Activated CD4-positive, alpha-beta memory T cell treated with anti-CD3 and anti-CD28 coated beads for 36 hours (primary cell): ENCODE results near the gene RBBP8. TPM values are rescaled to one million over a fixed set of nuclear protein-coding genes. Genes with fewer than 3 reads are reported as not detected.

Experiments
- CTCF ChIA-PET: fragments of 350-600 bp; sonication (Branson Sonifier 250); formaldehyde crosslinking; loops from one replicate; lab custom pipeline; 2021; ENCODE audit warnings: antibody characterized with exemption, inconsistent platforms; lab: Charles Lee
- POLR2A ChIA-PET: fragments of 350-600 bp; sonication (Branson Sonifier 250); formaldehyde crosslinking; loops from one replicate; lab custom pipeline; 2021; ENCODE audit warnings: antibody characterized with exemption; lab: Charles Lee
- DNase-seq: peaks from one replicate; pipeline ENCODE4 v3.0.0-alpha.2; 2020
- H3K27ac Mint-ChIP-seq: one replicate; pipeline ENCODE4 v1.8.0; 2021; ENCODE audit warnings: mixed read lengths
- H3K27me3 Mint-ChIP-seq: one replicate; pipeline ENCODE4 v1.8.0; 2021; ENCODE audit warnings: mixed read lengths
- H3K36me3 Mint-ChIP-seq: one replicate; pipeline ENCODE4 v1.8.0; 2021; ENCODE audit warnings: mixed read lengths
- H3K4me1 Mint-ChIP-seq: one replicate; pipeline ENCODE4 v1.8.0; 2021; ENCODE audit warnings: low read depth, mixed read lengths
- H3K4me3 Mint-ChIP-seq: one replicate; pipeline ENCODE4 v1.8.0; 2021; ENCODE audit warnings: mild to moderate bottlenecking, mixed read lengths
- H3K9me3 Mint-ChIP-seq: one replicate; pipeline ENCODE4 v1.8.0; 2021; ENCODE audit warnings: mixed read lengths
- intact Hi-C: fragments of 100-400 bp; cut with micrococcal nuclease; formaldehyde crosslinking; loops from one replicate; pipeline ENCODE4 v1.15.1; 2023
- total RNA-seq, 2 experiments: library from RNA; stranded (reverse); gene quantifications; one replicate each; pipeline ENCODE4 v1.2.3, GENCODE V29; 2021

RBBP8 gene
- total RNA-seq, 2 experiments from 2014 or later: 62.5 to 65.3 TPM

- H3K4me1 Mint-ChIP-seq: peaks cover 15% of the 10 kb centered on the region
Measured at GRCh38 chr18:23053776-23054457, 120.8 kb downstream of the RBBP8 start.

DNA sequence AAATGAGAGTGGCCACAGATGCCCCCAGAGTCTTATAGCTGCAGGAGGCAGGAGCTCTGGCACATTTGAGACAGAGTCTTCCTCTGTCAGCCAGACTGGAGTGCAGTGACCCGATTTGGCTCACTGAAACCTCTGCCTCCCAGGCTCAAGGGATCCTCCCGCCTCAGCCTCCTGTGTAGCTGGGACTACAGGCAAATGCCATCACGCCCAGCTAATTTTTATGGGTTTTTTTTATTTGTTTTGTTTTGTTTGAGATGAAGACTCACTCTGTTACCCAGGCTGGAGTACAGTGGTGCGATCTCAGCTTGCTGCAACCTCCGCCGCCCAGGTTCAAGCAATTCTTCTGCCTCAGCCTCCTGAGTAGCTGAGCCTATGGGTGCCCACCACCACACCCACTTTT is 121.4 kb downstream of the RBBP8 start:
- H3K36me3 Mint-ChIP-seq: no peaks in the 10 kb centered on the region
- POLR2A ChIA-PET: no interaction called here
- H3K4me1 Mint-ChIP-seq: peaks cover 10% of the 10 kb centered on the region

More at GRCh38 chr18:23053776-23054457, 120.8 kb downstream of the RBBP8 start:
- Mint-ChIP-seq H3K9me3 (no peaks in the 10 kb centered on the region), H3K27ac (no peak overlapping the region), H3K4me3 (no peak overlapping the region), H3K27me3 (peaks cover 2% of the 10 kb centered on the region), H3K36me3 (no peaks in the 10 kb centered on the region)
- no peak for DNase-seq
- ChIA-PET POLR2A (no interaction called here), CTCF (no interaction called here)
- intact Hi-C loops: no loop called here

GRCh38 chr18:23056315-23056714 is 123.2 kb downstream of the RBBP8 start:
- CTCF ChIA-PET: no interaction called here
- H3K27me3 Mint-ChIP-seq: peaks cover 2% of the 10 kb centered on the region
- H3K9me3 Mint-ChIP-seq: no peaks in the 10 kb centered on the region
- intact Hi-C loops: no loop called here
- no peak overlapping the region for H3K27ac Mint-ChIP-seq
- no peaks in the 10 kb centered on the region for H3K36me3 Mint-ChIP-seq
- no peaks in the 10 kb centered on the region for H3K4me1 Mint-ChIP-seq
- no peak for DNase-seq
- POLR2A ChIA-PET: no interaction called here
- H3K4me3 Mint-ChIP-seq: no peak overlapping the region

More for the DNA sequence above, 121.4 kb downstream of the RBBP8 start:
- DNase-seq: no peak
- intact Hi-C loops: no loop called here
- Mint-ChIP-seq H3K9me3 (no peaks in the 10 kb centered on the region), H3K4me3 (no peak overlapping the region), H3K27ac (no peak overlapping the region), H3K27me3 (peaks cover 2% of the 10 kb centered on the region)
- CTCF ChIA-PET: no interaction called here

GRCh38 chr18:23057096-23057495 is 124.0 kb downstream of the RBBP8 start:
- H3K36me3 Mint-ChIP-seq: no peaks in the 10 kb centered on the region
- H3K27ac Mint-ChIP-seq: no peak overlapping the region
- no peak for DNase-seq
- H3K4me1 Mint-ChIP-seq: no peaks in the 10 kb centered on the region
- POLR2A ChIA-PET: interaction anchor here (0.6 kb wide), 1 partner anchor 967 kb away, joined by 3 read pairs; no protein-coding TSS in a partner anchor
- CTCF ChIA-PET: interaction anchor here (0.6 kb wide), 1 partner anchor 1147 kb away, joined by 3 read pairs; no protein-coding TSS in a partner anchor
- peaks cover 2% of the 10 kb centered on the region for H3K27me3 Mint-ChIP-seq
- intact Hi-C loops: no loop called here
- H3K4me3 Mint-ChIP-seq: no peak overlapping the region
- no peaks in the 10 kb centered on the region for H3K9me3 Mint-ChIP-seq

DNA sequence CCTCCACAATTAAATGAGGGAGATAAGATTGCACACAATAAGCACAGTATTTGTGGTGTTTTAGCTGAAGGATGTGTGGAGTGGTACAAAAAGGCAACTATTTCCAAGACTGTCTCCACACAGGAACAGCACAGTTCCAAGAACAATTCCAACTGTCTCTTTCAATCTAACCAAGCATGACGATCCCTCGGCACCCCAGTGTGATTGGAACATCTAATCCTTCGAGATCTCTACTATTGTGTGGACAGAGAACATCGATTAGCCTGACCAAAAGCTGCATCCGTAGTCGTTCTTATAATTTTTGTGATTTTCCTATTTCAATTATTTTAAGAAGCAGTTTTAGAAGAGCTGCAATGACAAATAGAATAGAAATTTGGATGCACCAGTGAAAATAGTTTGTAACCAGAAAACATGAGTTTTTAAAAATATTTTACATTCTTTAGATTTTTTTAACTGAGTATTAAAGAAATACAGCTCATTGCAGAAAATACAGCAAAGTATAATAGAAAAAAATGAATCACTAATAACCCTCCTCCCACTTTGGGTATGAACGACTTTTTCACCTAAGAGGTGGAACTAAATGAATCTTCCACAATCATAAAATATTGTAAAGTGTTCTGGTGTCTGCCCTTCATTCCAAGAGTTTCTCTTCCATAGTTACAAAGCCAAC is 125.8 kb downstream of the RBBP8 start:
- DNase-seq: no peak
- intact Hi-C loops: no loop called here
- CTCF ChIA-PET: no interaction called here
- POLR2A ChIA-PET: no interaction called here
- Mint-ChIP-seq H3K4me1 (no peaks in the 10 kb centered on the region), H3K4me3 (no peak overlapping the region), H3K27ac (no peak overlapping the region), H3K36me3 (no peaks in the 10 kb centered on the region), H3K9me3 (peaks cover 6% of the 10 kb centered on the region), H3K27me3 (peaks cover 2% of the 10 kb centered on the region)

- CTCF ChIA-PET: no interaction called here
- peaks cover 2% of the 10 kb centered on the region for H3K27me3 Mint-ChIP-seq
Measured at GRCh38 chr18:23059541-23060465, 126.7 kb downstream of the RBBP8 start.

GRCh38 chr18:23062011-23062410 is 128.9 kb downstream of the RBBP8 start:
- ChIA-PET POLR2A (no interaction called here), CTCF (no interaction called here)
- intact Hi-C loops: no loop called here
- Mint-ChIP-seq H3K27ac (no peak overlapping the region), H3K27me3 (no peaks in the 10 kb centered on the region), H3K9me3 (peaks cover 6% of the 10 kb centered on the region), H3K4me3 (no peak overlapping the region), H3K4me1 (no peaks in the 10 kb centered on the region), H3K36me3 (no peaks in the 10 kb centered on the region)
- no peak for DNase-seq

More at GRCh38 chr18:23059541-23060465, 126.7 kb downstream of the RBBP8 start:
- H3K27ac Mint-ChIP-seq: no peak overlapping the region
- H3K4me3 Mint-ChIP-seq: no peak overlapping the region
- no peak for DNase-seq
- peaks cover 6% of the 10 kb centered on the region for H3K9me3 Mint-ChIP-seq
- intact Hi-C loops: no loop called here
- no peaks in the 10 kb centered on the region for H3K4me1 Mint-ChIP-seq
- POLR2A ChIA-PET: no interaction called here
- H3K36me3 Mint-ChIP-seq: no peaks in the 10 kb centered on the region

- peaks cover 1% of the 10 kb centered on the region for H3K36me3 Mint-ChIP-seq
- H3K27ac Mint-ChIP-seq: no peak overlapping the region
- DNase-seq: no peak
- H3K4me3 Mint-ChIP-seq: no peak overlapping the region
- POLR2A ChIA-PET: no interaction called here
- no peaks in the 10 kb centered on the region for H3K27me3 Mint-ChIP-seq
- intact Hi-C loops: no loop called here
- CTCF ChIA-PET: no interaction called here
- H3K9me3 Mint-ChIP-seq: peaks cover 8% of the 10 kb centered on the region
- H3K4me1 Mint-ChIP-seq: peaks cover 8% of the 10 kb centered on the region
Measured at GRCh38 chr18:23063502-23063901, 130.4 kb downstream of the RBBP8 start.

GRCh38 chr18:23065234-23065806 is 132.2 kb downstream of the RBBP8 start:
- Mint-ChIP-seq H3K27me3 (no peaks in the 10 kb centered on the region), H3K36me3 (peaks cover 2% of the 10 kb centered on the region), H3K4me3 (no peak overlapping the region), H3K9me3 (peaks cover 8% of the 10 kb centered on the region), H3K27ac (no peak overlapping the region), H3K4me1 (peaks cover 18% of the 10 kb centered on the region)
- intact Hi-C loops: no loop called here
- ChIA-PET CTCF (no interaction called here), POLR2A (no interaction called here)
- no peak for DNase-seq

- Mint-ChIP-seq H3K27me3 (no peaks in the 10 kb centered on the region), H3K27ac (no peak overlapping the region)
- CTCF ChIA-PET: no interaction called here
Measured at GRCh38 chr18:23066060-23066459, 132.9 kb downstream of the RBBP8 start.

DNA sequence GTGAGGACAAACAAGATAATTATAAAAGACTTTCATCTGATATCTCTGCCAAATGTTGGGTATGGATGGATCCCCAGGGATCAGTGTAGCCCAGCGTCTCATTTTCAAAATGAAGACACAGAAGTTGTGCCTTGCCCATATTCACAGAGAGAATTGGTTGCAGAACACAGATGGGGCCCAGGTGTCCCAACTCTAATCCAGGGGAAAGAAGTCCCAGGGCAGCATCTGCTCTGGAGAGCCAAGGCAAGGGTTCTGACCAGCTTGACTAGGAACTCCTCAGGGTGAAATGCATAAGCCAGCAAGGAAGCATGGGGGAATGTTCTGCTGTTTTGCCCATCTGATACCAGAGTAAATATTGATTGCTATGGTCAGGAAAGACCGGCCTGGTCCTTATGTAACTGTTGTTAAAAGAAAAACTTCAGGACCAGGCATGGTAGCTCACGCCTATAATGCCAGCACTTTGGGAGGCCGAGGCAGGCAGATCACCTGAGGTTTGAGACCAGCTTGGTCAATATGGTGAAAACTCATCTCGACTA is 133.4 kb downstream of the RBBP8 start:
- intact Hi-C loops: no loop called here
- no peak for DNase-seq
- Mint-ChIP-seq H3K27ac (no peak overlapping the region), H3K4me3 (no peak overlapping the region), H3K9me3 (peaks cover 8% of the 10 kb centered on the region), H3K27me3 (no peaks in the 10 kb centered on the region), H3K4me1 (peaks cover 29% of the 10 kb centered on the region), H3K36me3 (peaks cover 6% of the 10 kb centered on the region)
- POLR2A ChIA-PET: interaction anchor here (0.7 kb wide), 1 partner anchor 238 kb away, joined by 3 read pairs; no protein-coding TSS in a partner anchor
- CTCF ChIA-PET: no interaction called here

More at GRCh38 chr18:23066060-23066459, 132.9 kb downstream of the RBBP8 start:
- Mint-ChIP-seq H3K4me1 (peaks cover 24% of the 10 kb centered on the region), H3K36me3 (peaks cover 2% of the 10 kb centered on the region), H3K9me3 (peaks cover 8% of the 10 kb centered on the region), H3K4me3 (no peak overlapping the region)
- intact Hi-C loops: no loop called here
- no peak for DNase-seq
- POLR2A ChIA-PET: interaction anchor here (0.7 kb wide), 1 partner anchor 238 kb away, joined by 3 read pairs; no protein-coding TSS in a partner anchor
